Measurements from ENCODE around the gene SCP2. TPM values are rescaled to one million over a fixed set of nuclear protein-coding genes. Genes with fewer than 3 reads are reported as not detected.
A peak's percentile ranks its signal among the peaks of the same experiment; 100 is the strongest.

Gene SCP2
- total RNA-seq, 1 experiment from 2014 or later, result 242 TPM

DNA sequence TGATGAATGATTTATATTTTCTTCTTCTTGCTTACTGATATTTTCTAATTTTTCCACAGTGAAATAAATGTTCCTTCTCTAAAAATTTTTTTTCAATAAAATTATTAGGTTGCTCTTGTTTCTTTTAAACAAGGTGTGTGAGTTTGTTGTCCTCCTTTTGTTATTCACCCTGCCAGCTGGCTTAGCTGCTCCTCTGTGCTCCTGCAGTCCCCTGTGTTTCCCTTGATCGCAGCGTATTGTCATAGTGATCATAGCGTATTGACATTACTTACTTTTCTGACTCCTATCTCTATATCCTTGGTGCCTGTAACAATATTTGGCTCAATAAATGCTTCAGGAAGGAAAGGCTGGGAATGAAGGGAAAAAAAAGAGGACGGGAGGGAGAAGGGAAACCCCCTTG lies 110.1 kb downstream of the SCP2 start:
- DNase-seq (ENCODE audit: low read depth), result no peak

DNA sequence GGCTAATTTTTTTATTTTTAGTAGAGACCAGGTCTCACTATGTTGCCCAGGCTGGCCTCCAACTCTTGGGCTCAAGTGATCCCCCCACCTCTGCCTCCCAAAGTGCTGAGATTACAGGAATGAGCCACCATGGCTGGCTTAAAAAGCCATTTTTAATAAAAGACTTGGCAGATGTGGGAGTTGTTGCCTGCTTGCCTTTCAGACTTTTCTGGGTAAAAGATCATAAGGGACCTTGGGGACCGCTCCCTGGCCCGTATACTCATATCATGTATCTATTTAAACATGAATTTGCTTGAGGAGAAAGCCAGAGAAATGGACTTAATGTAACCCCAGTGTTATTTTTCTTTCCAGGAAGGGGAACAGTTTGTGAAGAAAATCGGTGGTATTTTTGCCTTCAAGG lies 111.5 kb downstream of the SCP2 start:
- DNase-seq (ENCODE audit: low read depth), result no peak

- peak; percentile 73 for DNase-seq (ENCODE audit: low read depth)
Measured at GRCh38 chr1:53043271-53043670, 116.2 kb downstream of the SCP2 start.

GRCh38 chr1:53044926-53045325 lies 117.8 kb downstream of the SCP2 start:
- no peak for DNase-seq (ENCODE audit: low read depth)

DNA sequence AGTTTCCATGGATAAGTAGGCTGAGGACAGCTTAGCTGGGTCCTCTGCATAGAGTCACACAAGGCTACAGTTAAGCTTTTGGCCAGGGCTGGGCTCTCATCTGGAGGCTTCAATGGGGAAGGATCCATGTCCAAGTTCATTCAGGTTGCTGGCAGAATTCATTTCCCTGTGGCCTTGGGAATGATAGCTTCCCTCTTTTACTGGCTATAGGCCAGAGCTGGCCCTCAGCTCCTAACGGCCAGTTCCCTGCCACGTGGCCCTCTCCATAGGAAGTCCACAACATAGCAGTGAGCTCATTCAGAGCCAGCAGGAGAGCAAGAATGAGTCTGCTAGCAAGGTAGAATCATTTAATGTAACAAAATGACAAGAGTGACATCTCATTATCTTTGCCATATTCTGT lies 119.9 kb downstream of the SCP2 start:
- peak; percentile 85 for DNase-seq (ENCODE audit: low read depth)

GRCh38 chr1:53047737-53048736 lies 121.0 kb downstream of the SCP2 start:
- peak; percentile 93 for DNase-seq (ENCODE audit: low read depth)

DNA sequence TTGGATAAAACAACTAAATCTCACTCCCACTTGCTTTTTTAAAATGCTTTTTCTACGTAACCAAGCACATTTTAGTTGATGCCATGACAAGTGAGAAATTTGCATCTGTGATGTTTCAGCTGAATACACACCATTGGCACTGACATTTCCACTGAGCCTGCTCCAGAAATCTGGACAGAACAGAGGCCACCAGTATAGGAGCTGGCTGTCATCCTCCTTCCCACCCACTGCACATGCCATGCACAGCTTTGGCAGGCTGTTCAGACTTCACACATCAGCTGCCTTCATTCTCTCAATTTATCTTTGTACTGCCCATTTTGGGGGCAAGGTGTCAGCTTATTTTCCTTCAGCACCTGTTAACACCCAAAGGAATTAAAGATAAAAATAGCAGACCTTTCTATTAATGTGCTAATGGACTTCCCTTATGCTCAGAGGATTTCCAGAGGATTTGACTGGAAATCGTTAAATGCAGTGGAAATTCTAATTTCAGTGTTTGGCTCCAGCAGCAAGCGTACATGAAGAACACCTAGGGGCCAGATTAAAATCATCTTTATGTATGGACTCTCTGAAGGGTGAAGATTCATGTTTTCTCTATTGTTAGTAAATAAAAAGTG lies 122.0 kb downstream of the SCP2 start:
- DNase-seq (ENCODE audit: low read depth), result no peak

DNA sequence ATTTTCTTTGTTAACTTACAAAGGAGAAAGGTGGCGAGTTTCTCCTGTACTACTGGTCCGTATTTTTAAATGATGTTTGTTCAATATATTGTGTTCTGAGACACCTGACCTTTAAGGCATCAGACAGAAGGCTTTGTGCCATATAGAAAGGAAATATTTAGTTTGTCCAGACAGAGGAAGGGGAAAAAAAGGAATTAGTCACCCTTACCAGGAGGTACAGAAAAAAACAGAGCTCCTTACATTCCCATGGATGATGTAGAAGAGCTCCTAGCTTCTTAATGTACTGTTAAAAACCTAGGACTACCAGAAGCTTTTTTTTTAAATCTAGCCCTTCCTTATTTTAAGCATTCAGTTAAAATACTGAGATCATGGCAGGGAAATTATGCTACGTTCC lies 122.5 kb downstream of the SCP2 start:
- no peak for DNase-seq (ENCODE audit: low read depth)

GRCh38 chr1:53050310-53050709 lies 123.2 kb downstream of the SCP2 start:
- no peak for DNase-seq (ENCODE audit: low read depth)

DNA sequence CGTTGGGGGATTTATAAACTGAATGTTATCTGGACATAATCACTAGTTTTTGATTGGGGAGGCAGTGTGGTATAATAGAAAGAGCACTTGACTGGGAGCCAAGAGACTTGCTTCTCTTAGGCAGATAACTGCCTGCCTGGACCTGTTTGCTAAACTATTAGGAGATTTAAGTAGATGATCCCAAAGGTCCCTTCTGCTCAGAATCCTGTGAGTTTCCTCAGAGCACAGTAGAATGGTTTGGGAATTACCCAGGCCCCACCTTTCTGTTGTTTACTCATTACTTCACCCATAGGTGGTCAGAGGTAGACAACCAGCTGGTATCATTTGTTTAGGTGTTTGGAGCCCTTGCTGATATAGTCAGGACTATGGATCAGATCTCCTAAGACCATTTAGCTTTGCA lies 124.6 kb downstream of the SCP2 start:
- no peak for DNase-seq (ENCODE audit: low read depth)

- no peak for DNase-seq (ENCODE audit: low read depth)
Measured at GRCh38 chr1:53057127-53057526, 130.1 kb downstream of the SCP2 start.

DNA sequence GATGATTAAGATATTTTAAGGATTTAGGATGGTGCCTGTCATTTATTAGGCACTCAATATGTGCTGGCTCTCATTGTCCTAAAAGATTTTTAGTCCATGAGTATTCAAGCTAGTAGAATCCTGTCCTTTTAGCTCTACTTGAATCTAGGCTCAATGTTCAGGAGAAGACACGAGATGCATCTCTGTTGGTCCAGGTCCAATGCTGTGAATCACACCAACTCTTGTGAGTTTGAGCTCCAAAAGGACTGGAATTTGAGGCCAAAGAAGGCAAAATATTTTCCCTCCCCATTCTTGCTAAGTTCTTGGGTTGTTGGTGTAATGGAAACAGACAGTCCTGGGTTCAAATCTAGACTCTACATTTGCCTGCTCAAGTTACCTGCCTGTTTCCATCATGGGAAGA lies 133.5 kb downstream of the SCP2 start:
- DNase-seq (ENCODE audit: low read depth), result peak; percentile 14

GRCh38 chr1:53061123-53061858 lies 134.2 kb downstream of the SCP2 start:
- no peak for DNase-seq (ENCODE audit: low read depth)

GRCh38 chr1:53061859-53062707 lies 135.0 kb downstream of the SCP2 start, which contains the start of gene PODN:
PODN (plus strand) TSS chr1:53062213; CDS start chr1:53069856, 7,643 bp downstream.
- DNase-seq (ENCODE audit: low read depth), result no peak

DNA sequence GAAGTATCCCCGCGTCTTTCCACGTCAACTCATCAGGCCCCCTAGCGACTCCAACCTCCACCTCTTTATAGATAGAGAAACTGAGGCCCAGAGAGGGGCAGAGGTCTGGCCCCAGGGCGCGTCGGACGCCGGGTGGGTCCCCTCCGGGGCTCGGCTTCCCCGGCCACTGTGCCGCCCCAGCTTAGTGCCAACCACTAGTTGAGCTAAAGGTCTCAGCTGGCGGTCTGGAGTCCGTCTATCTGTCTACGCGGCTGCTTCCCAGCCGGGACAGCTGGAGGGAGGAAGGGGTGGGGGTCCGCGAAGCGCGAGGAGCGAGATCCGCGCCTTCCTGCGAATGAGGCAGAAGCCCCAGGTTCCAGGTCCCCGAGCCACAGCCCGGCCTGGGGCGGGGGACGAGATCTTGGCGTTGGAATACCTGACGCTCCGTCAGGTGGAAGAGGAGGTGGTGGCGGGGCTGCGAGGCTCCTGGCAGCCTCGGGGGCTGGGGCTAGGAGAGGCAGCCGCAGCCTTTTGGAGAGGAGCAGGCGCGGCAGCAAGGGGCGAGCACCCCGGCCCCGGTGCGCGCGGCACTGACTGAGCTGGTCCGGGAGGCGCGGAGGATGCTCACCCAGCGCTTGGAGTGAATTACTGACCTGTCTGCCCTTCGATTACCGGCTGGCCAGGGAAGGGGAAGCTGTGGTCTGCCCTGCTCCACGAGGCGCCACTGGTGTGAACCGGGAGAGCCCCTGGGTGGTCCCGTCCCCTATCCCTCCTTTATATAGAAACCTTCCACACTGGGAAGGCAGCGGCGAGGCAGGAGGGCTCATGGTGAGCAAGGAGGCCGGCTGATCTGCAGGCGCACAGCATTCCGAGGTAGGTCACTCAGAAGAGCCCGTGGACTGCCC lies 135.9 kb downstream of the SCP2 start:
- DNase-seq (ENCODE audit: low read depth), result no peak

- DNase-seq (ENCODE audit: low read depth), result no peak
Measured at GRCh38 chr1:53063744-53064515, 136.9 kb downstream of the SCP2 start.

DNA sequence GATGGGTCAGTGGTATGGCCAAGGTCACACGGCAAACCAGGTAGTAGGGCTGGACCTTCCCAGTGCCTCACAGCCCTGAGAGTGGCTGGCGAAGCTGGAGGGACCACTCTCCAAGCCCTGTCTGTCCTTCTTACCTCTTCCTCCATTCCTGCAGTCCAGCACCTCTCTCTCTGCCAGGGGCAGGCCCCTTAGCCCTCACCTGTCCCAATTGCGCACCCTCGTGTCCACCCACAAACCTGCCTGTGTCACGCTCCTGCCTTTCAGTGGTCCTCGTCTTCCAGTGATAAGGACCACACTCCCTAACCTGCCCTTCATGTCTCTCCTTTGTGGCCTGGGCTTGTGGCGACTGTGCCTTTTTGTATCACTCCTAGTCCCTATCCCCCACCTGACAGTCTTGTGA lies 138.3 kb downstream of the SCP2 start:
- DNase-seq (ENCODE audit: low read depth), result no peak

GRCh38 chr1:53066488-53066887 lies 139.4 kb downstream of the SCP2 start:
- no peak for DNase-seq (ENCODE audit: low read depth)

DNA sequence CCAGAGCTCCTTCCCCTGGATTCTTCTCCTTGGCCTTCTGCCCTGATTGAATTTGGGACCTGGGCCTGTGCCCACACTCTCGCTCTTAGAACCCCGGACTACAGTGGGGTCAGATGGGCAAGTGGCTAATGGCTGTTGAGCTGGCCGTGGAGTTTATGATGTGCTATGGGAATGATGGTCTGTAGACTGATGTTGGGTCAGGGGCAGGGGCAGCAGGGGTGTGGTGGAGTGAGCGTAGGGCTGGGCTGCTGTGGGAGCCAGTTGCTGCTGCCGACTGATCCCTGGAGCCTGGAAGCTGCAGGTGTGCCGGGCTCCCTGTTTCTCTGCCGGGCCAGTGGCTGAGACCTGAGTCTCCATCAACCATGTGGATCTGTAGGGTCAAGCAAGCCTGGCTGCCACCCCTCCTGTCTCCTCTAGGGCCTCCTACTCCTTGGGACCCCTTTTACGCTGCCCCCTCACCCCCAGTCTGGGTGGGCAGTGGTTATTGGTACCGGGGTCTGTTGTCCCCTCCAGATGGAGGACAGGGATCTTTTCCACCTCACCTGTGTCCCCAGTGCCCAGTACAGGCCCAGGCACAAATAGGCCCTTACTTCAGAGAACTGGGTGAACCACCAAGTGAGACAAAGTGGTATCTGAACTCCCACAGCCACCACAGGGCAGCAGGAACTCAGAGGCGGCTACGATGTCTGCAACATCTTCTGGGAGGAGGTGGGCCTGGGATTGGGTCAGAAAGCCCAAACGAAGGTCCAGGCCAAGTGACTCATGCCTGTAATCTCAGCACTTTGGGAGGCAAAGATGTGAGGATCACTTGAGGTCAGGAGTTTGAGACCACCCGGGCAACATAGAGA lies 140.0 kb downstream of the SCP2 start:
- DNase-seq (ENCODE audit: low read depth), result no peak

Data from RPMI7951 (cell line).